ENCODE measurements around the gene WNT2. TPM values are rescaled to one million over a fixed set of nuclear protein-coding genes. Genes with fewer than 3 reads are reported as not detected.

WNT2 gene
- total and polyA plus RNA-seq, 2 donors (not counting 1 experiment from before 2014, with no cell fraction given): not detected

DNA sequence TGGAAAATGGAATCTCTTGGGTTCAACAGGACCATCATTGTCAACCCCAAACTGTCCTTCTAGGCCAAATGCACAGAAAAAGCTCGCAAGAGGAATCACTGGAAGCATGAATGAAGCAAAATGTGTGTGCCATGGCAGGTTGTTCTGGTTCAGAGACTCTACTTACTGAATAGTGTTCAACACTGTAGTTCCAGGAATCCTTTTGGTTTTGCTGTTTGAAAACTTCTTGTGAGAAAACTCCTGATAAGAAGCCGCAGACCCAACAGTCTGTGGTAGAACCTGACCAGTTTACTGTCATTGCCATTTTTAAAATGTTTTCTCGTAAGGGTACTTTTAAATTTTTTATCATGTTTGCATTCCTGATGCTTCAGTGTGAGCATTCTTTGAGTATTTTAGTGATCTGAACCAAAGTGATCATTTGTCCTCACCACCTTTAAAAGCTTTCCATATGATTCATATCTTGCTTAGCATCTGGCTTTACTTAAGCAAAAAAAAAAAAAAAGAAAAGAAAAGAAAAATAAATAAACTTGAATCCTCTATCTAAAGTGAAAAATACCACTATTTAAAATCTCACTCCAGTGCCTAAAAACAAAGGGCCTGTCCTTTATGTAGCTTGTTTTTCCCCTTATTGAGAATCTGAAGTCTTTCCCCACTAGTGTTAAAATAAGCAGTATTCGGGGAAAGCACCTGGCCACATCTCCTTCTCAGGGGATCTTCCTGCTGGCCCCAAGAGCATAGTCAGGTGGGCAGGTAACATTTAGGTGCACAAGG lies 92.4 kb downstream of the WNT2 start:
- Histone ChIP-seq H3K4me3 (ENCODE audit: control extremely low read depth in 1 of 5, extremely low read depth in 1 of 5, insufficient read depth in 1 of 5, low read depth in 2 of 5, low read length in 4 of 5) (no peak overlapping the region), H3K79me2 (ENCODE audit: control insufficient read depth, insufficient read depth, low read length) (no peaks in the 10 kb centered on the region), H4K20me1 (ENCODE audit: control insufficient read depth, insufficient read depth, low read length, poor library complexity, severe bottlenecking) (no peaks in the 10 kb centered on the region), H3K27me3 (replicated peaks in 1 of 4; ENCODE audit: control extremely low read depth in 1 of 4, control insufficient read depth in 3 of 4, insufficient read depth in 4 of 4, low read length in 3 of 4) (no peaks in the 10 kb centered on the region), H2AFZ (ENCODE audit: insufficient read depth, low read depth, low read length, poor library complexity, severe bottlenecking) (no peak overlapping the region), H3K27ac (ENCODE audit: low read length in 2 of 2) (no peak overlapping the region), H3K36me3 (replicated peaks in 1 of 2; ENCODE audit: control extremely low read depth in 1 of 2, control insufficient read depth in 1 of 2, extremely low read depth in 1 of 2, insufficient read depth in 2 of 2, low read length in 1 of 2) (no peaks in the 10 kb centered on the region), H3K9me3 (ENCODE audit: control extremely low read depth in 1 of 3, control insufficient read depth in 2 of 3, insufficient read depth in 1 of 3, low read length in 2 of 3) (peaks cover 0 to 3% (median 0%) of the 10 kb centered on the region in 3 donors), H3K4me1 (ENCODE audit: control insufficient read depth in 2 of 2, insufficient read depth in 2 of 2, low read length in 2 of 2) (no peaks in the 10 kb centered on the region), H3K4me2 (replicated peaks; ENCODE audit: low read depth, low read length, poor library complexity, severe bottlenecking) (no peak overlapping the region), H3K9ac (ENCODE audit: low read length) (no peak overlapping the region)
- DNase-seq (peak; percentile 4), ATAC-seq (ENCODE audit: low read depth) (no peak)
- CTCF ChIA-PET: no interaction called here
- H3K9me3 Mint-ChIP-seq (ENCODE audit: insufficient read depth): peaks cover 3% of the 10 kb centered on the region
- peaks cover 3% of the 10 kb centered on the region for H3K4me1 Mint-ChIP-seq
- TF ChIP-seq EZH2 (IDR thresholded peaks at IDR 0.05; ENCODE audit: borderline replicate concordance, insufficient read depth, low read depth, low read length, poor library complexity, severe bottlenecking): no peak
- intact Hi-C loops (cut with micrococcal nuclease): no loop called here
- WGBS (ENCODE audit: insufficient coverage): 100% methylated on average over 2 of the region's 4 CpGs
- H3K27ac Mint-ChIP-seq: no peak overlapping the region
- POLR2A ChIA-PET: no interaction called here
- H3K4me3 Mint-ChIP-seq: no peak overlapping the region
- H3K27me3 Mint-ChIP-seq: no peaks in the 10 kb centered on the region

DNA sequence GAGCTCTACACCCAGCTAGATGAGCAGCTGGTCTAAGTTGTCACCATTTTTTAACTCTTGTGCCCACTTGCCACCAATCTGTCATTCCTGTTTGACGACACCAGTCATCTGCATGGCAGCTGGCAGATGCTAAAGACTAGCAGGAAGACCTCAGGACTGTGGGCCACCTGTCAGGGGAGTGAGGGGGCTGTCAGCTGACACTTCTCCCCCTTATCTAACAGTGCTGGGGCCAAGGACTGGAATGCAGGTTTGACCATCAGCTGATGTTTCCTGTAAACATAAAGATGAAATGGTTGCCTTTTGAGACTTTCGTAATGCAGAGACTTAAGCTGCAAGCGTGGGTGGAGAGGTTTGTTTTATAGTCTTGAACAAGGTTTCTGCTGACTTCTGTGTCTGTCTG lies 93.5 kb downstream of the WNT2 start:
- intact Hi-C loops (cut with micrococcal nuclease): no loop called here
- POLR2A ChIA-PET: no interaction called here
- no peak overlapping the region for H3K4me2 ChIP-seq (replicated peaks; ENCODE audit: low read depth, low read length, poor library complexity, severe bottlenecking)

More for the DNA sequence above, 93.5 kb downstream of the WNT2 start:
- H4K20me1 ChIP-seq (ENCODE audit: control insufficient read depth, insufficient read depth, low read length, poor library complexity, severe bottlenecking): no peaks in the 10 kb centered on the region
- no peak overlapping the region for H3K27ac ChIP-seq (ENCODE audit: low read length in 2 of 2)
- H3K4me1 ChIP-seq (ENCODE audit: control insufficient read depth in 2 of 2, insufficient read depth in 2 of 2, low read length in 2 of 2): no peaks in the 10 kb centered on the region
- CTCF ChIA-PET: no interaction called here
- no peaks in the 10 kb centered on the region for H3K79me2 ChIP-seq (ENCODE audit: control insufficient read depth, insufficient read depth, low read length)
- TF ChIP-seq, protein P1, sequence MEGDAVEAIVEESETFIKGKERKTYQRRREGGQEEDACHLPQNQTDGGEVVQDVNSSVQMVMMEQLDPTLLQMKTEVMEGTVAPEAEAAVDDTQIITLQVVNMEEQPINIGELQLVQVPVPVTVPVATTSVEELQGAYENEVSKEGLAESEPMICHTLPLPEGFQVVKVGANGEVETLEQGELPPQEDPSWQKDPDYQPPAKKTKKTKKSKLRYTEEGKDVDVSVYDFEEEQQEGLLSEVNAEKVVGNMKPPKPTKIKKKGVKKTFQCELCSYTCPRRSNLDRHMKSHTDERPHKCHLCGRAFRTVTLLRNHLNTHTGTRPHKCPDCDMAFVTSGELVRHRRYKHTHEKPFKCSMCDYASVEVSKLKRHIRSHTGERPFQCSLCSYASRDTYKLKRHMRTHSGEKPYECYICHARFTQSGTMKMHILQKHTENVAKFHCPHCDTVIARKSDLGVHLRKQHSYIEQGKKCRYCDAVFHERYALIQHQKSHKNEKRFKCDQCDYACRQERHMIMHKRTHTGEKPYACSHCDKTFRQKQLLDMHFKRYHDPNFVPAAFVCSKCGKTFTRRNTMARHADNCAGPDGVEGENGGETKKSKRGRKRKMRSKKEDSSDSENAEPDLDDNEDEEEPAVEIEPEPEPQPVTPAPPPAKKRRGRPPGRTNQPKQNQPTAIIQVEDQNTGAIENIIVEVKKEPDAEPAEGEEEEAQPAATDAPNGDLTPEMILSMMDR (IDR thresholded peaks at IDR 0.05): no peak
- TF ChIP-seq EZH2 (IDR thresholded peaks at IDR 0.05; ENCODE audit: borderline replicate concordance, insufficient read depth, low read depth, low read length, poor library complexity, severe bottlenecking): no peak
- no peak overlapping the region for H2AFZ ChIP-seq (ENCODE audit: insufficient read depth, low read depth, low read length, poor library complexity, severe bottlenecking)
- H3K4me3 ChIP-seq (ENCODE audit: control extremely low read depth in 1 of 5, extremely low read depth in 1 of 5, insufficient read depth in 1 of 5, low read depth in 2 of 5, low read length in 4 of 5): no peak overlapping the region
- Mint-ChIP-seq H3K9me3 (ENCODE audit: insufficient read depth) (peaks cover 3% of the 10 kb centered on the region), H3K4me3 (no peak overlapping the region), H3K4me1 (peaks cover 3% of the 10 kb centered on the region), H3K27me3 (no peaks in the 10 kb centered on the region), H3K27ac (no peak overlapping the region)
- WGBS (ENCODE audit: insufficient coverage): 100% methylated on average over 2 of the region's 3 CpGs
- H3K27me3 ChIP-seq (replicated peaks in 1 of 4; ENCODE audit: control extremely low read depth in 1 of 4, control insufficient read depth in 3 of 4, insufficient read depth in 4 of 4, low read length in 3 of 4): no peaks in the 10 kb centered on the region
- peaks cover 0 to 3% (median 0%) of the 10 kb centered on the region in 3 donors for H3K9me3 ChIP-seq (ENCODE audit: control extremely low read depth in 1 of 3, control insufficient read depth in 2 of 3, insufficient read depth in 1 of 3, low read length in 2 of 3)
- H3K36me3 ChIP-seq (replicated peaks in 1 of 2; ENCODE audit: control extremely low read depth in 1 of 2, control insufficient read depth in 1 of 2, extremely low read depth in 1 of 2, insufficient read depth in 2 of 2, low read length in 1 of 2): no peaks in the 10 kb centered on the region
- ATAC-seq (ENCODE audit: low read depth): no peak
- no peak for DNase-seq
- no peak overlapping the region for H3K9ac ChIP-seq (ENCODE audit: low read length)
